Ovary (tissue), 3 donors: Measurements from ENCODE around the gene TMTC2.

Experiments
- CTCF ChIP-seq, 3 donors: fragments of 450-650 bp in 2 of 3; fragments of 200-600 bp in 1 of 3; IDR thresholded peaks; one replicate each; pipeline versions ENCODE4 v1.5.1 to v1.8.0; 2016 to 2022; ENCODE audit warnings: antibody characterized with exemption in 3 of 3, mild to moderate bottlenecking in 1 of 3
- EP300 ChIP-seq: sonication (generic); formaldehyde crosslinking; IDR thresholded peaks from one replicate; pipeline ENCODE4 v1.6.1; 2017; ENCODE audit warnings: antibody characterized with exemption
- POLR2A ChIP-seq: fragments of 450-650 bp; IDR thresholded peaks from one replicate; pipeline ENCODE4 v1.6.1; 2017; ENCODE audit warnings: antibody characterized with exemption, mild to moderate bottlenecking, moderate library complexity
- donor health status: DM: no; HTN: no; CAD: no.

GRCh38 chr12:82691513-82691912 is 4.8 kb downstream of the TMTC2 start:
- TF ChIP-seq CTCF (IDR thresholded peaks at IDR 0.05) (no peak), EP300 (no peak), POLR2A (no peak)
